Measurements from ENCODE around the gene DRAXIN. TPM values are rescaled to one million over a fixed set of nuclear protein-coding genes. Genes with fewer than 3 reads are reported as not detected.

DRAXIN gene
- total RNA-seq, 2 donors from 2014 or later: 0.04 to 0.13 TPM

DNA sequence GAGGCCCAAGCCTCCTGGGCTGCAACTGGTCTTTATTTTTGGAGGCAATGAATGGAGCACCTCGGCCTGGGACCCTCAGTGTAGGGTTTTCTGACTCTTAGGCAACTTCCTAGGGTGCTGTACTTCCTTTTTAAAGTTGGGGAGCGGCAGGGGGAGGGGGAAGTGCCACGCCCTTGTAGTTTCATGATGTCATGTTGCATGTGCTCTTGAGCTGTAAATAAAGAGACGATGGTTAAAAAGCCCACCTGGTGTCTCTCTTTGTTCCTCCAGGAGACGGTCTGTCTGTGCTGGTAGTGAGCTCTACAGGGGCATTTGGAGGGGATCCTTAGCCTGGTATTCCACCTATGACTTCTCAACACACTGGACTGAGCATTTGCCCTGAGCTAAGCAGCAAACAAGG, 34.1 kb downstream of the DRAXIN start:
- Mint-ChIP-seq H3K27me3 (no peaks in the 10 kb centered on the region), H3K36me3 (ENCODE audit: low read depth) (no peaks in the 10 kb centered on the region), H3K4me1 (peaks cover 11% of the 10 kb centered on the region), H3K27ac (no peak overlapping the region), H3K4me3 (no peak overlapping the region), H3K9me3 (no peaks in the 10 kb centered on the region)
- ATAC-seq (replicated peaks): no peak

DNA sequence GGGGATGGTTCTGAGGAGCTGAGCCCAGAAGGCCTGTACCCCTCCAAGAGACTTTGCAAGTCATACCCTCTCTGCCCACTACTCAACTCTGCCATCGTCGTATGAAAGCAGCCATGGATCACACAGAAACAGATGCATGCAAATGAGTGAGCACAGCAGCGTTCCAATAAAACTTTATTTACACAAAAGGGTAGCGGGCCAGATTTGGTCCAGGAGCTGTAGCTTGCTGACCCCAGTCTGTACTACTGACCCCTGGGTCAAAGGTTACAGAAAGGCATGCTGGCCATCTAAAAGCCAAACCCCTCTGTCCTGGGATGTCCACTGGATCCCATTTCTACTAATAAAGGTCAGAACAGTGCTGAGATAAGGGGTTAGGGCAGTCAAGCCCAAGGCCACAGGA, 35.6 kb downstream of the DRAXIN start:
- no peak overlapping the region for H3K4me3 Mint-ChIP-seq
- no peak overlapping the region for H3K27ac Mint-ChIP-seq
- no peaks in the 10 kb centered on the region for H3K36me3 Mint-ChIP-seq (ENCODE audit: low read depth)
- ATAC-seq (replicated peaks): no peak
- no peaks in the 10 kb centered on the region for H3K27me3 Mint-ChIP-seq
- peaks cover 16% of the 10 kb centered on the region for H3K4me1 Mint-ChIP-seq
- H3K9me3 Mint-ChIP-seq: no peaks in the 10 kb centered on the region

DNA sequence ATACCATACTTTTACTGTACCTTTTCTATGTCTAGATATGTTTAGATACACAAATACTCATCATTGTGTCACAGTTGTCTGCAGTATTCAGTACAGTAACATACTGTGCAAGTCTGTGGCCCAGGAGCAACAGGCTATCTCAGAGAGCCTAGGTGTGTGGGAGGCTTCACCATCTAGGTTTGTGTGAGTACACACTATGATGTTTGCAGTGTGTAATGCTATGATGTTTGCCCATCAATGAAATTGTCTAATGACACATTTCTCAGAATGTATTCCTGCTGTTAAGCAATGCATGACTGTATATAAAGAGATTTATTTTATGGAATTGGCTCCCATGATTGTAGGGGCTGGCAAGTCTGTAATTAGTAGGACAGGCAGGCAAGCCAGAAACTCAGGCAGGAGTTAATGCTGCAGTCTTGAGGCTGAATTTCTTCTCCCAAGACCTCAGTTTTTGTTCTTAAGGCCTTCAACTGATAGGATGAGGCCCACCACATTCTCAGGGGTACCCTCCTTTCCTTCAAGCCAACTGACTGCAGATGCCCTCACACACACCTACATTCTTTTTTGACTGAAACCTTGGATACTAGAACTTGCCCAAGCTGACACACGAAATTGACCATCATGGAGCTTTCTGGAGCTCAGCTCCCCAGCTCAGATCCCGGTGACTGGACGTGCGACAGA, 36.8 kb downstream of the DRAXIN start:
- ATAC-seq (replicated peaks): peak; percentile 16
- H3K27ac Mint-ChIP-seq: no peak overlapping the region
- H3K36me3 Mint-ChIP-seq (ENCODE audit: low read depth): no peaks in the 10 kb centered on the region
- no peaks in the 10 kb centered on the region for H3K27me3 Mint-ChIP-seq
- no peak overlapping the region for H3K4me3 Mint-ChIP-seq
- peaks cover 16% of the 10 kb centered on the region for H3K4me1 Mint-ChIP-seq
- H3K9me3 Mint-ChIP-seq: no peaks in the 10 kb centered on the region

DNA sequence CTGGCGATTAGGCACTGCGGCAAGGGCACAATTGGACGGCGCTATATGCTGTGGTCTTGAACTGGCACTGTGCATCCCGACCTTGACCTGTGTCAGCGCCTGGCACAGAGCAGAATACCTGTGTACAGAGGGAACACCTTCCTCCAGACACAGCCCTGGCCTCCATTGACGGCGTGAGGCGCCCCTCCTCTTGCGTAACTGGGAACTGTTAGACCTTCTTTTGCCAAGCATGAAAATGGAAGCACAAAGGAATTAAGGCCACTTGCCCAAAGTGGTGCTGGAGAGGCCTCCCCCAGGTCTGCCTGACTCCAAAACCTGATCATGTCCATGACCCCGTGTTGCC, 37.6 kb downstream of the DRAXIN start:
- no peak for ATAC-seq (replicated peaks)
- Mint-ChIP-seq H3K9me3 (no peaks in the 10 kb centered on the region), H3K27ac (no peak overlapping the region), H3K4me3 (no peak overlapping the region), H3K27me3 (no peaks in the 10 kb centered on the region), H3K4me1 (peaks cover 16% of the 10 kb centered on the region), H3K36me3 (ENCODE audit: low read depth) (no peaks in the 10 kb centered on the region)

DNA sequence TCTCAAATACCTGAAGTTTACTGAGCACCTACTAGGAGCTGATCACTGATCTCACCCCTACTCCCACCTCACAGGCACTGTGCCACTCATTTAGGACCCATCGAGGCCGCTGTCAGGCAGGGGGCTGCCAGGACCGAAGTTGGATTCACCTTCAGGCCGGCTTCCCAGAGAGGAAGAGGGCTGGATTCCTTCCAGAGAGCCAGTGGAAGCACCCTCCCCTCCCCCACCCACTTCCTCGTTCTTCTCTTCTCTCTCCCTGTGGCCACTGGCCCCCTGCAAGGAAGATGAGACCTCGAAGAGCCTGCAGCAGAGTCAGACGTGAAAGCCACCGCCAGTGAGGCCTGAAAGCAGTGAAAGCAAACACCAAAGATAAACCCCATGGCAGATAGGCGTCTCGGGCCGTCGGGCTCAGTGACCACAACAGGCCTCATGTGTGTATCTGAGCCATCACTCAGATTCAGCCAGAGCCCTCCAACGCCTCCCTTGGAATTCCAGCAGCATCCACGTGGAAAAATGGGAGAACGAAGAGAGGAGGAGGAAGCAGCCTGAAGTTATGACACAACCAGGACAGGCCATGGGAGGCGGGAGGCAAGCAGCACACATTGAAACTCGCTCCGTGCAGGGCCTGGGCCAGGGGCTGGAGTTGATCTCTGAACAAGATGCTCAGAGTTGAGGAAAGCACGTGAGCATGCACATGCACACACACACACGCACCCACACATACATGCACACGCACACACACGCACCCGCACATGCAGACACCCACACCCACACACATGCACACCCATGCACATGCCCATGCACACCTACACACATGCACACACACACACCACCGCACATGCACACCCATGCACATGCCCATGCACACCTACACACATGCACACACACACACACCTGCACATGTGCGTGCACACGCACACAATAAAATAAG, 38.3 kb downstream of the DRAXIN start:
- peaks cover 16% of the 10 kb centered on the region for H3K4me1 Mint-ChIP-seq
- H3K27ac Mint-ChIP-seq: no peak overlapping the region
- H3K4me3 Mint-ChIP-seq: peak overlapping the region; percentile 58

DNA sequence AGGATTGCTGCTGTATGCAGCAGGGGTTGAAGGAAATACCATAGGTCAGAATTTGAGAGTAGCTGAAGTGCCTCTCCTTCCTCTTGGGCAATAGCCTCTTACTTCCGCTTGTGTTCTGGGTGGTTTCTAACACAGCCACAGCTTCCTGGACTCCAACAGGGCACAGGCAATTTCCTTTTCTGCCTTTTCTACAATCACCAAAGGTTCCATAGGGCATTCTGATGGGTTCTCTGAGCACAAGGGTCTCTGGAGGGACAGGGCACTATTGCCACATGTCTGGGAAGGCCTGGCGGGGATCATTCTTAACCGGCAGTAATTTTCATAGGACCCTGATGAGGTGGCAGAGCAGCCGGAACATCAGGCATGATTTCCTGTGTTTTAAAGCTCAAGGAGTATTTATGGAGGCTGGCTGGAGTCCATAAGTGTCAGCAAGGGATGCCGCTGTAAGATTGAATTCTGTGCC, 39.0 kb downstream of the DRAXIN start:
- peak; percentile 85 for ATAC-seq (replicated peaks)
- Mint-ChIP-seq H3K4me1 (peaks cover 16% of the 10 kb centered on the region), H3K4me3 (peak overlapping the region; percentile 58), H3K27ac (peak overlapping the region; percentile 34), H3K27me3 (no peaks in the 10 kb centered on the region), H3K36me3 (ENCODE audit: low read depth) (no peaks in the 10 kb centered on the region), H3K9me3 (no peaks in the 10 kb centered on the region)

More for the DNA sequence above, 38.3 kb downstream of the DRAXIN start:
- Mint-ChIP-seq H3K36me3 (ENCODE audit: low read depth) (no peaks in the 10 kb centered on the region), H3K9me3 (no peaks in the 10 kb centered on the region), H3K27me3 (no peaks in the 10 kb centered on the region)
- ATAC-seq (replicated peaks): no peak

DNA sequence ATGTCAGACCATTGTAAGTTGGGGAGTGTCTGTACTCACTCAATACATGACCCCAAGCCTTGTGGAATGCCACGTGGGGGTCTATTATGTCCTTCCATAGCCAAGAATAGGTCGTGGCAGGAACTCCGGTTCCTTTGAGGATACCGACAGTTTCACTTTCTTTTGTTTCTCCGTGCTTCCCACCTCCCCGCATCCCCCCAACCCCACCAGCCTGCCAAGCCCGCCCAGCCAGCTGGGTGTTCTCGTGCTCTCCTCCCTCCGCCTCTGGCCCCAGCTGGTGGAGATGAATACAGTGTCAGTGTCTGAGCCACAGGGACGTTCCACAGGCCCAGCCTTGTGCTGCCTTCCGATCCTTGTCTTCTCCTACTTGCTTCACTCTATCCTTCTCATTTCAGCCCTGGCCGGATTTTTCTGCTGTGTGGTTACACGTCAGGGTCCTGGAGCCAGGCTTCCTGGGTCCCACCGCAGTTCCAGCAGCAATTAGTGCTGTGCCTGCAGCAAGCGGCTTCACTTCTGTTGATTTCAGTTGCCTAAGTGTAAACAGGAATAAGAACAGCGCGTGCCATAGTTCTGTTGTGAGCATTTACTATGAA, 40.3 kb downstream of the DRAXIN start:
- Mint-ChIP-seq H3K9me3 (no peaks in the 10 kb centered on the region), H3K4me3 (peak overlapping the region; percentile 58), H3K4me1 (peaks cover 16% of the 10 kb centered on the region), H3K27me3 (no peaks in the 10 kb centered on the region), H3K36me3 (ENCODE audit: low read depth) (no peaks in the 10 kb centered on the region), H3K27ac (peak overlapping the region; percentile 70)
- ATAC-seq (replicated peaks): no peak

DNA sequence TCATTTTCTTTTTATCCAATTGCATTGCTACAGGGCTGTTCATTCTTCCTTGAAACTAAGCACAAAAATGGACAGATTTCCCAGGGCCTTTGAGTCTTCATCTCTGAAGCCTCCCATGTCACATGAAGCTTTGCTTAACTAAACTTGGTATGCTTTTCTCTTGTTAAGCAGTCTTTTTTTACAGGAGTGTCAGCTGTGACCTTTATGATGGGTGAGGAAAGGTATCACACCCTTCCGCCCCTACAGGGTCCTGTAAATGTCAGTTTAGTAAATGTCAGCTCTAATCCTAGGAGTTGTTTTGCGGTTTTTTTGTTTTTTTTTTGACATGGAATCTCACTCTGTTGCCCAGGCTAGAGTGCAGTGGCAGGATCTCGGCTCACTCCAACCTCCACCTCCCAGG, 41.8 kb downstream of the DRAXIN start:
- Mint-ChIP-seq H3K27me3 (no peaks in the 10 kb centered on the region), H3K27ac (no peak overlapping the region), H3K4me3 (no peak overlapping the region), H3K36me3 (ENCODE audit: low read depth) (no peaks in the 10 kb centered on the region), H3K4me1 (peaks cover 24% of the 10 kb centered on the region), H3K9me3 (no peaks in the 10 kb centered on the region)
- ATAC-seq (replicated peaks): no peak

DNA sequence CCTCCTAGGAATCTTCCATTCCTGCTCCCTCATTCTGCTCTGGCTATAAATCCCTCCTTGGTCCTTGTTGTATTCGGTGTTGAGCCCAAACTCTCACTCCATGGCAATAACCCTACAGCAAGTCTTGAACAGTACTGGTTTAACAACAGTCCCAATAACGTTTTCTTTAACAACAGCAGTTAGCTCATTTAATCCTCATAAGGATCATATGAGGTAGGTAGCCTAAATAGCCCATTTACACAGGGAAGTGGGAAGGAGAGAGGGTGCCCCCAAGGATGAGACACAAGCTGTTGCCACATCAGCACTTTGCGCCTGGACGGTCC, 44.0 kb downstream of the DRAXIN start:
- no peak for ATAC-seq (replicated peaks)
- Mint-ChIP-seq H3K9me3 (no peaks in the 10 kb centered on the region), H3K27ac (peak overlapping the region; percentile 82)

DNA sequence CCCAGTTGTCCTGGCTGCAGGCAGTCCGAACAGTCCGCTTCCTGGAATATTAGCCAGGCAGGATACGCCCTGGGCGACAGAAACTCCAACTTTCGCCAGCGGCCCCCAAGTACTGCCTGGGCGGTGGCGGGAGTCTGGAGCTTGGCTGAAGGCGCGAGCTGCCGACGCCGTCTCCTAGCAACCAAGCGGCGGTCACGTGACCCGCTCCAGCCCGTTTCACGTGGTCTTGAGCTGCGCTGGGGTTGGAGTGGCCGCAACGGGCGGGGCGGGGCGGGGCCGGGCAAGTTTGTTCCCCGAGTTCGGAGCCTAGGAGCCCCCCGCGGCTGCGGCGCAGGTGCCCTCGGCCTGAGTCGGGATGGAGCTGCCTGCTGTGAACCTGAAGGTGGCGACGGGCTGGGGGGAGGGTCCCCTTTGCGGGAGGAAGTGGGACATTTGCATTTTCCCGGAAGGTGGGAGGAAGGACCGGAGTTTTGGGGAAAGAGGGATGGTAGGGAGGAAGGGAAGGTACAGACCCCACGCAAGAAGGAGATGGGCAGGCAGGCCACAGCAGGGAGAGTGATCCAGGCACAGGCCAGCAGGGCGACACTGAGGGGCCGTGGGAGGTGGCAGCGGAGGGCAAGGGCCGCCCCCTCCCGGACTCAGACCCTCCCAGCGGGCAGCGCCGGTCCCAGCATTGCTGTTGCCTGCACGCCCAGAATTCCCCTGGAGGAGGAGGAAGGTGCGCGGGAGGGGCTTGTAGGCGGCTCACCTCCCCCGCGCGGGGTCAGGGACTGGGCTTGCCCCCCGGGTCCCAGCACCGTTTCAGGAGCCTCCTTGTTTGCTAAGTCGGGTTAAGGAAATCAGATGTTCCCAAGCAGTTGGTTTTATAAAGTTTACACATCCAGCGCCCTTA, 44.6 kb downstream of the DRAXIN start, which contains the start of gene AGTRAP:
TSS of gene AGTRAP (plus strand) at position 283 of the 892 bp plus-strand sequence. CDS start at position 356, 73 bp downstream.
- Mint-ChIP-seq H3K4me3 (peak within 1 kb of the TSS; percentile 87), H3K27me3 (no peaks in the 10 kb centered on the region), H3K4me1 (peaks cover 26% of the 10 kb centered on the region), H3K9me3 (no peaks in the 10 kb centered on the region), H3K36me3 (ENCODE audit: low read depth) (no peaks in the 10 kb centered on the region), H3K27ac (peak within 1 kb of the TSS; percentile 82)
- peak; percentile 89 for ATAC-seq (replicated peaks)

More for the DNA sequence above, 44.0 kb downstream of the DRAXIN start:
- Mint-ChIP-seq H3K27me3 (no peaks in the 10 kb centered on the region), H3K4me3 (peak overlapping the region; percentile 87), H3K4me1 (peaks cover 22% of the 10 kb centered on the region), H3K36me3 (ENCODE audit: low read depth) (no peaks in the 10 kb centered on the region)

DNA sequence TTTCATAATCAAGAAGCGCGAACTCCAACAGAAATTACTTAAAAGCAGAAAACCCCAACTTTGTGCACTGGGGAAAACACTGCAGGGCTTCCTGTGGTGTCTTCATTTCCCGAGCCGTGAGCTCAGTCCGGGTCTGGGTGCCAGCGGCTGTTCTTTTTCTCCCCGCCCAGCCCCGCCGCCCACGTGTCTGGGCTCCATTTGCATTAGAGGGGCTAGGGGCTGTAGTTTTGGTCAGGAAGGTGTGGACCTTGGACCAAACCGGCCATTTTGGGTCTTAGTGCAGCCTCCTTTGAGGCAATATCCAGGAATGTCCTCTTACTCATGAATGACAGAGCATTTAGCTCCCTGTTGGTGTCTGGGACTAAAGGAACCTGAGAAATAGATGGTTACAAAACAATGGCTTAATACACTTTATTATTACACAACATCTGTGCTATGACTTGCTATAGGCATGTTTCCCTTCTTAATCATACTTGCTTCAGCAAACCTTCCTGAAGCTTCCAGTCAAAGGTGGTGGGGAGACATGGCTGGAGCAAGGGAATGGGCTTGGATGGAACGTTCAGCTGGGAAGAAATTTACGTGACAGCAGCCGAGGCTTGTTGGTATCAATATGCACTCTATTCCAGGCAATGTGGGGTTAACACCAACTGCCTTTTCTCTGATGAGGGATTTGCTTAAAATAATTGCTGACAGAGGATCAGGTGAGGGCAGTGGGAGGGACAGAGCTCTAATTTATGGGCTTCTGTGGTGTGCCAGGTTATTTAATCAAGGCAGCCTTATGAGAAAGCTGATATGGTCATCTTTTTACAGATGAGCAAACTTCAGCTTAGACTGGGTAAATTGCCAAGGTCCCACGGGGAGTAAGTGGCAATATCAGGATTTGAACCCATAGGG, 45.5 kb downstream of the DRAXIN start:
- peak overlapping the region; percentile 87 for H3K4me3 Mint-ChIP-seq
- H3K27me3 Mint-ChIP-seq: no peaks in the 10 kb centered on the region
- ATAC-seq (replicated peaks): peak; percentile 51
- H3K9me3 Mint-ChIP-seq: no peaks in the 10 kb centered on the region
- H3K36me3 Mint-ChIP-seq (ENCODE audit: low read depth): no peaks in the 10 kb centered on the region
- peaks cover 23% of the 10 kb centered on the region for H3K4me1 Mint-ChIP-seq
- H3K27ac Mint-ChIP-seq: peak overlapping the region; percentile 20

DNA sequence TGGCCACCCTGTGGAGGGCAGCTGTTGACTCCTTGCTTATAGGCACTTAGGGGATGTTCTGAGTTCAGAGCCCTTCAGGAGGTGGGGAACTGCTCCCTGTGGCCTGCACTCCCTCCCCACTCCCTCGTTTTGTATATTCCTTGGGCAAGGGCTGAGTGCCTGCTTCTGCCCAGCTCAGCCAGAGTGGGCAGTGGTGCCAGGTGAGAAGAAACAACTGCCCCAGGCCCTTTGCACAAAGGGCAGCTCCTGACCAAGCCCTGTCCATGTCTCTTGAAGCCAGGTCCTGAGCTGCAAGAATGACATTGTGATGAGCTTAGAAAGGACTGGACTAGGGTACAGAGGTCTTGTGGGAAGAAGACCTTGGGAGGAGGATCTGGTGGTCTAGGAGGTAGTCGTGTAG, 46.6 kb downstream of the DRAXIN start:
- H3K27me3 Mint-ChIP-seq: no peaks in the 10 kb centered on the region
- H3K4me3 Mint-ChIP-seq: no peak overlapping the region
- no peaks in the 10 kb centered on the region for H3K9me3 Mint-ChIP-seq
- H3K36me3 Mint-ChIP-seq (ENCODE audit: low read depth): no peaks in the 10 kb centered on the region
- ATAC-seq (replicated peaks): no peak
- peaks cover 28% of the 10 kb centered on the region for H3K4me1 Mint-ChIP-seq
- H3K27ac Mint-ChIP-seq: peak overlapping the region; percentile 28

DNA sequence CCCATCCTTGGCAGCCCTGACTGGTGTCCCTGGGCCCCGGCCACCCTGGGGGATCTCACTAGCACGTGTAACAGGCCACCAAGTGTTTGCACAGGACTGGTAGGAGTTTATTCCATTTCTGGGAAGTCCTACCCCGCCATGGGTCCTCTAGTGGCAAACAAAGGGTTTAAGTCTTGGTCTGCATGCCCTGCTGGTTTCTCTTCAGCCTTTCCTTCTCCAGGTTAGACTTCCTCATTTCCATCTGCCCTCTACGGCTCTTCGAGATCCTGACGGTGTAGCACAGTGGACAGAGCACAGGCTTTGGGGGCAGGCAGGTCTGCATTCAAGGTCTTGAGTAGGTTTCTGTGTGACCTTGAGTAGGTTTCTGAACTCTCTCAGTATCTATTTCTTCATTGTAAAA, 47.3 kb downstream of the DRAXIN start:
- H3K36me3 Mint-ChIP-seq (ENCODE audit: low read depth): no peaks in the 10 kb centered on the region
- no peaks in the 10 kb centered on the region for H3K27me3 Mint-ChIP-seq
- peaks cover 28% of the 10 kb centered on the region for H3K4me1 Mint-ChIP-seq
- H3K9me3 Mint-ChIP-seq: no peaks in the 10 kb centered on the region
- no peak overlapping the region for H3K4me3 Mint-ChIP-seq
- no peak for ATAC-seq (replicated peaks)
- no peak overlapping the region for H3K27ac Mint-ChIP-seq

Data from activated T-helper 17 cell treated with anti-CD3 and anti-CD28 coated beads, Interleukin-2, amount 50 U/mL, for 72 hours (primary cell).